GM21576 (cell line): ENCODE data around the gene FGFR2.

Experiments
- ATAC-seq: cut with Tn5 transposase; IDR thresholded peaks from one replicate; pipeline ENCODE4 v1.9.1; 2021; ENCODE audit warnings: mild to moderate bottlenecking, moderate library complexity; ENCODE audit not compliant: unreplicated experiment

The FGFR2 gene

DNA sequence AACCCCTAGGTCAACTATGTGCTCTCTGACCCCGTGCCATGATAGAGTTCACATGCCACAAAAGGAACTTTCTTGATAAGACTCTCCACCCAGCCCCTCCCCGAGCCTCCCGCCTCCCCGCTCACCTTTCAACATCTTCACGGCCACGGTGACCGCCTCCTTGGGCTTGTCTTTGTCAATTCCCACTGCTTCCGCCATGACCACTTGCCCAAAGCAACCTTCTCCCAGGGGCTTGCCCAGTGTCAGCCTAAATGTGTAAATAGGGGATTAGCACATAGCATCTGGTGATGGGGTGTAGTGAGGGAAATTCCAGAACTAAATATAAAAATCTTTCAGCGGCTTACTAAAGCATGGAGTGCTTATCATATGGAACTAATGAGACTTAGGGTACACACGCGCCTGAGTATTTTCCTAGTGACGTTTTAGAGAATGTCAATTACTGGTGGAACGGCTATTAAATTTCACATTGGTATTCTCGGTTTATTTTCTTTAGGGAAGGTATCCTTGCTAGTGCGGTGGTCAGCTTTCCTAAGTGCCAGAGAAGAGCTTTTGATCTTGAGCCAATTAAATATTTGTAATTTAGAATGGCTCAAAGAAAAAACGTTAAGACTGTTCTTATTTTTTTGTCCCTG lies 97.4 kb downstream of the FGFR2 start:
- no peak for ATAC-seq

DNA sequence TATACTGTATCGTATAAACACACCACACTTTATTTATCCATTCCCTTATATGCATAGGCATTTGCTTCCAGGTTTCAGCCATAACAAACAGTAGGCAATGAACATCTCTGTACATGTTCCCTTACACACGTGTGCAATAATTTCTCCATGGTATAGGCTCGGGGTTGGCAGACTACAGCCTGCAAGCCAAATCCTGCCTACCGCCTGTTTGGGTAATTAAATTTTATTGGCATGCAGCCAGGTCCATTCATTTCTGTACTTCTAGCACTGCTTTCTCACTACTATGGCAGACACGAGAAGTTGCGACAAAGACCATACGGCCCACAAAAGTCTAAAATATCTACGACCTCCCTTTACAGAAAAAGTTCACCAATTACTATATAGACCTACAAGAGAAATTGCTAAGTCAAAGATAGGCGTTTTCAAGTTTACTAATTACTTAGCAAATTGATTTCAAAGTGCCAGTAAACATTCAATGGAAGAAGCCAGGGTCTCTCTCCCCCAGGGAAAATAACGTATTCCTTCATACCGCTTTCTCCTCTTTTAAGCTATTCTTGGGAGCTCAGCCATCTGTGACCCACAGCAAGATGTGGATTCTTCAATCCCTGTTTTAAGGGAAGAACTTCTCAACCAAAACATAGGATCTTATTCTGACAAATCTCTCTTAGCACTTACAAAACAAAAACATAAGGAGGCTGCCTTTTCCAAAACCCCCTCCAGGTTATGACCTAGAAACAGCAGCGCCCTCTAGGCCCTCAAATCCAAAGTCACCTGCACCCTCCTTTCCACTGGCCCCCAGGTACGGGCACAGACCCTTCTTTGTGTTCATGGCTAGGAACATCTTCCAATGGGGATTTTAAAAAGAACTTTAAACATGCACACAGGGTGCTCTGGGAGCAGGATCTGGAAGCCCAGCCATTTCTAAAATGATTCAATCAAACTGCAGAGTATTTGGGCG lies 100.5 kb downstream of the FGFR2 start:
- ATAC-seq: no peak

DNA sequence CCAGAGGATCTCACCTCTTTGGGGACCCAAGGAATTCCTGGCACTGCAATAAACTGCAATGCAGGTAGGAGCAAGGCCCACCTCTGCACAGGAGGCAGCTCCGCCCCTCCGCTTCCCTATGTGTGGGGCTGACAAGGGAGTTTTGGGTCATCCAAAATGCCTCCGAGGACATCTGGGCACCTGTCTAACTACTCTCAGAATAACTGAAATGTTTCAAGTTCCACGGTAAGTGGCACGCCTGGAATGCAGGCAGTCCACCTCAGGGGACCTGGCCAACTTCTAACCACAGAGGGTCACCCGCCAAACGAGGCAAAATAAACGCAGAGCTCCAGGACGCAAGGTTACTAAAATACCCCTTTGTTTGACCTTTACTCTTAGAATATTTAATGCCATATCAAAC lies 102.5 kb downstream of the FGFR2 start:
- no peak for ATAC-seq

DNA sequence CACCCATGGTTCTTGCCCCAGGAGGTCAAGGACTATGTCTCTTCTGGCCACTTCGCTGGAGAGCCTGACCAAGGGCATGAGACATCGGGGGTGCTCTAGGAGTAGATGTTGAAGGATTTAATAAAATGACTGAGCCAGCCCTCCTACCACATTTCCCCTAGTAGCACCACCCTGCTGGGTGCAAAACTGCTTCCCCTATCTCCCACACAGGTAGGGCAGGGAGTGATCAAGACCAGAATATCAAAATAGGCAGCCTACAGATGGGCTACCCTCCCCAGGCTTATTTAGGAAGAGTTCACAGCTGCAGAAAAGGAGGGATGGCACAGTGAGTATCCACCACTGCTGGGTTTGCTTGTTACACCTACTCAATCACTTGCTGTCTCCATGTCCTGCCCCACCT lies 103.9 kb downstream of the FGFR2 start:
- no peak for ATAC-seq

DNA sequence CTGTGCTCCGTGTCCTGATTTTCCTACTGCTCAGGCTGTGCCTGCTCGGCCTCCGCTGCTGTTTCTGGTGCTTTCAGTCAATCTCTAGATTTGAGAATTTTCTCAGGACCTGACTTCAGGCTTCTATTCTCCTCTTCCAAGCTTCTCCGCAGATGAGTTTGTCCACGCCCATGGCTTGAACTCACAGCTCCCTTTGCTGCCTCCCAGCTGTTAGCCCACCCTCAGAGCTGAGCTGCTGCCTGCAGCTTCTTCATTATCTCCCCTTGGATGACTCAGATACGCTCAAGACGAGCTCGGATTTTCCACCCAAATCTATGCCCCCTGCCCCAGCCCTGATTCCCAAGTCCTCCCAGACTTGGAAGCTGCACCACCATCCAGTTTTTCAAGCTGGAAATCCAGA lies 104.7 kb downstream of the FGFR2 start:
- ATAC-seq: no peak

GRCh38 chr10:121490871-121491519 lies 107.2 kb downstream of the FGFR2 start:
- ATAC-seq: no peak

- ATAC-seq: no peak
Observed at GRCh38 chr10:121485436-121486139, 112.7 kb downstream of the FGFR2 start.

DNA sequence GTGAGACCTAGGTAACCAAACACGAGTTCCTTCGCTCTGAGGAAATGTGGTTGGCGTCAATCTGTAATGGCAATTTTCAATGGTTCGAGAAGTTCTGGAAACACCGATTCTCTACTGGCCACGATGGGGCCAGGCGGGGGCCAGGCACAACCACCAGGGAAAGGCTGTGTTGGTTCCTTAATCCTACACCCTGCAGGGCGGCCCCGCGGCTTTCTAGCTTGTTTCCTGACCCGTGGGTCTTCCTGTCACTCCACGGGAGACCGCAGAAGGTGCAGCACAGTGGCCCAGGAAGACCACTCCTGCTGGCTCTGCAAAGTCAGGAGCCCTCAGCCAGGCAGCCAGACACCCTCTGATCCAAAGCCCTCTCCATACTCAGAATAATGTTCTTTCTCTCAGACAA lies 113.4 kb downstream of the FGFR2 start:
- no peak for ATAC-seq

- ATAC-seq: no peak
Observed at GRCh38 chr10:121484401-121484800, 113.8 kb downstream of the FGFR2 start.

GRCh38 chr10:121481180-121481579 lies 117.1 kb downstream of the FGFR2 start:
- no peak for ATAC-seq

- no peak for ATAC-seq
Observed at GRCh38 chr10:121478556-121478955, 119.7 kb downstream of the FGFR2 start.

DNA sequence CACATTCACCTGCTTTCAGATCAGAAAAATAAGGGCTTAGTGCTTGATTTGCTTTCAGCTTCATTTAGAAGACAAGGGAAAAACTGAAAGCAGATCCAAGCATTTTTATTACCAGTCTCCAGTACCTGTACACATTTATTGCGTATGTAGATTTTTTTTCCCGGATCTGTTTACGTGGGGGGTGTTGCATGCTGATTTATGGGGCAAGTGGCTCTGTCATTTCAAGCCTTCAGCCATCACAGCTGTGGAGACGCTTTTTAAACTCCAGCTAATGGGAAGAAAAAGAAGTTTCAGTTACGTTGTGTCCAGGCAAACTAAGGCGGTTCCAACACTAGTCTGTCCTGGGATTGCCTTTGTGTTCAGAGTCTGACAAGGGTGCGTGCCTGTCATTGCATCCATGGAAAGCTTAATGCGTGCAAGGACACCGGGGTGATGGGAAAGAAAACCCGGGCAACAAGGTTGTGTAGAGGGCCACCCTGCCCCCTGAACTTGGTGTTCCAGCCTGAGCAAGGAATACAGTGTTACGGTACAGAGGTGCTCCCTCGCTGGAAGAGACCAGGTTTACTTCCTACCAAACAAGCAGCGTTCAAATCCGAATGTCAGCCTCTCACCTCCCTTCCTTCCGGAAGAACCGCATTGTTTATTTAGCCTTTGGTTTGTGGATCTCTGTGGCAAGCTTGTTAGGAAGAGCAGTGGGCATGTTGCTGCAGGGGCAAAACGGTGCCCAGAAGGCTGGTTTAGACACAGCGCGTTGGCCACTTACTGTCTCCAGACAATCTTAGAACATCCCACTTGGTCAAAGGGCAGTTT lies 128.2 kb downstream of the FGFR2 start:
- ATAC-seq: no peak

DNA sequence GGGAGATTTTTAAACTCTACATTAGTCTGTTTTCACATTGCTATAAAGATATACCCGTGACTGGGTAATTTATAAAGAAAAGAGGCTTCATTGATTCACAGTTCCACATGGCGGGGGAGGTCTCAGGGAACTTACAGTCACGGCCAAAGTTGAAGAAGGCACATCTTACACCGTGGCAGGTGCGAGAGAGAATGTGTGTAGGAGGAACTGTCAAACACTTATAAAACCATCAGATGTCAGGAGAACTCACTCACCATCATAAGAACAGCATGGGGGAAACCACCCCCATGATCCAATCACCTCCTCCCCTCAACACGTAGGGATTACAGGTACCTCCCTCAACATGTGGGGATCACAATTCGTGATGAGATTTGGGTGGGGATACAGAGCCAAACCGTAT lies 129.5 kb downstream of the FGFR2 start:
- ATAC-seq: no peak

DNA sequence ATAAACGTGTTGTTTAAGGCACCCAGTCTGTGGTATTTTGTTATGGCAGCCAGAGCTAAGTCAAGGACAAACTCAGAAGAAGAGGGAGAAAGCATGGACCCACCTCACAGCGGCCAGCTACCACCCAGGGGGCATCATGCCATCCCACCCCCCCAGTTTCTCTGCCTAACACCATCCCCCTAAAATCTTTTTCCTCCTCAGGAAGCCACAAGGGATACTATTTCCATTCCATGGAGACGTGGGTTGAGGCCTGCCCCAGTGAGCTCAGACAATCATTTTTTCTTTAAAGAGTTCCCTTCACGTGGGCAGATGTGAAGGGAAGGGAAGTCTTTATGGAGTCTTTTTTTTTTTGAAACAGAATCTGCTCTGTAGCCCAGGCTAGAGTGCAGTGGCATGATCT lies 131.8 kb downstream of the FGFR2 start:
- ATAC-seq: no peak

GRCh38 chr10:121465215-121465614 lies 133.0 kb downstream of the FGFR2 start:
- no peak for ATAC-seq

DNA sequence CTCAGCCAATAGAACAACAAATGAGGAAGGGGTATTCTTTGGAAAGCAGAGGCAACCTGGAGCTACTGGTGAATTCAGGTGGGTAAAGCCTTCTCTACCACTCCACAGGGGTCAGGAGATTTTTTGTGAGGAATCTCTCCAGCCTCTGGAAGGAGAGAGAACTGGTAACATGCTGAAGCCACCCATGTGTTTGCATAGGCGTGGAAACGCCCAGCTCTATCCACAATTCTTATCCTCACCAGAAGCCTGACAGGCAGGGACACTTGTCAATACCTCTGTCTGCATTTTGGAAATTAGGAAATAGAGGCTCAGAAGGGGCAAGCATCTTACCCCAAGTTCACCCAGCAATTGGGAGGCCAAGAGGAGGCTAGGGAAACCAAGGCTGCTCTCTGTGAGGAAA lies 133.7 kb downstream of the FGFR2 start:
- ATAC-seq: no peak

- no peak for ATAC-seq
Observed at GRCh38 chr10:121462955-121463354, 135.3 kb downstream of the FGFR2 start.

DNA sequence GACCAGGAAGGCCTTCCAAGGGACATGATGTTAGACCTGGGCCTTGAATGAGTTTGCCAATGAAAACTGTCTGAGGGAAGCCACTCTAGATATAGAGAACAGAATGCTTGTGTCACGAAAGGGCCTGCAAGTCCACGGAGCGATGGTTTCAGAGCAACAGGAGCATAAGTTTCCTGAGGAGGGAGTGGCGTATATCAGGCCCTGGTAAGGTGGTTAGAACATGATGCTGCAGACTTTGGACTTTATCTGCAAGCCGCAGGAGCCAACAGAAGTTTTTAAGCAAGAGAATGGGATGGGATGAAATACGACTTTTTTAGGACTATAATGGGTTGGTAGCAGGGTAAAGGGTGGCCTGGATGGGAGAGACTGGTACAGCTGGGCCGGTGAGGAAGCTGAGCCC lies 136.0 kb downstream of the FGFR2 start:
- ATAC-seq: no peak

- no peak for ATAC-seq
Observed at GRCh38 chr10:121461307-121461706, 136.9 kb downstream of the FGFR2 start.

- ATAC-seq: no peak
Observed at GRCh38 chr10:121460733-121461132, 137.5 kb downstream of the FGFR2 start.
